ENCODE results near the gene ALX4.

ALX4 gene

GRCh38 chr11:44334356-44335004 lies 24.5 kb upstream of the ALX4 start:
- DNase-seq = no peak

GRCh38 chr11:44333271-44334218 lies 23.6 kb upstream of the ALX4 start:
- no peak for DNase-seq

- DNase-seq = no peak
Measured at GRCh38 chr11:44332665-44333064, 22.7 kb upstream of the ALX4 start.

- DNase-seq = no peak
Measured at GRCh38 chr11:44329472-44330230, 19.7 kb upstream of the ALX4 start.

- no peak for DNase-seq
Measured at GRCh38 chr11:44328138-44328660, 18.3 kb upstream of the ALX4 start.

GRCh38 chr11:44327730-44328129 lies 17.8 kb upstream of the ALX4 start:
- DNase-seq = no peak

- no peak for DNase-seq
Measured at GRCh38 chr11:44326615-44327475, 16.9 kb upstream of the ALX4 start.

GRCh38 chr11:44325698-44326097 lies 15.8 kb upstream of the ALX4 start:
- no peak for DNase-seq

GRCh38 chr11:44324749-44325525 lies 15.0 kb upstream of the ALX4 start:
- no peak for DNase-seq

GRCh38 chr11:44324222-44324621 lies 14.3 kb upstream of the ALX4 start:
- DNase-seq = no peak

GRCh38 chr11:44322243-44322642 lies 12.3 kb upstream of the ALX4 start:
- no peak for DNase-seq

- no peak for DNase-seq
Measured at GRCh38 chr11:44321059-44321458, 11.1 kb upstream of the ALX4 start.

- DNase-seq = no peak
Measured at GRCh38 chr11:44320289-44320973, 10.5 kb upstream of the ALX4 start.

- no peak for DNase-seq
Measured at GRCh38 chr11:44319552-44320288, 9.8 kb upstream of the ALX4 start.

GRCh38 chr11:44319170-44319551 lies 9.2 kb upstream of the ALX4 start:
- DNase-seq = no peak

GRCh38 chr11:44318369-44318768 lies 8.4 kb upstream of the ALX4 start:
- DNase-seq = no peak

- no peak for DNase-seq
Measured at GRCh38 chr11:44316659-44317240, 6.8 kb upstream of the ALX4 start.

GRCh38 chr11:44315947-44316658 lies 6.2 kb upstream of the ALX4 start:
- no peak for DNase-seq

GRCh38 chr11:44314733-44315132 lies 4.8 kb upstream of the ALX4 start:
- no peak for DNase-seq

Measured in 8988T (cell line).